AG10803 (cell line): ENCODE results near the gene ZNF667.

Experiments
- DNase-seq: peaks from one replicate; pipeline ENCODE4 v3.0.0; 2010; ENCODE audit warnings: low read depth
- H3K4me3 ChIP-seq: 2 replicates; pipeline ENCODE4 v1.5.1; 2011; ENCODE audit warnings: mild to moderate bottlenecking, low read length, control low read depth
- TF ChIP-seq, protein P1 (sequence below): conservative IDR thresholded peaks from 2 replicates; pipeline ENCODE4 v1.5.1; 2011; ENCODE audit warnings: mild to moderate bottlenecking, low read length, control low read depth, inconsistent platforms

The ZNF667 gene

GRCh38 chr19:56476651-56477428 is at the start of gene ZNF667:
TSS of gene ZNF667 (minus strand) at chr19:56477345. CDS start at chr19:56462370, 14,975 bp downstream.
- peak; percentile 67 for DNase-seq

DNA sequence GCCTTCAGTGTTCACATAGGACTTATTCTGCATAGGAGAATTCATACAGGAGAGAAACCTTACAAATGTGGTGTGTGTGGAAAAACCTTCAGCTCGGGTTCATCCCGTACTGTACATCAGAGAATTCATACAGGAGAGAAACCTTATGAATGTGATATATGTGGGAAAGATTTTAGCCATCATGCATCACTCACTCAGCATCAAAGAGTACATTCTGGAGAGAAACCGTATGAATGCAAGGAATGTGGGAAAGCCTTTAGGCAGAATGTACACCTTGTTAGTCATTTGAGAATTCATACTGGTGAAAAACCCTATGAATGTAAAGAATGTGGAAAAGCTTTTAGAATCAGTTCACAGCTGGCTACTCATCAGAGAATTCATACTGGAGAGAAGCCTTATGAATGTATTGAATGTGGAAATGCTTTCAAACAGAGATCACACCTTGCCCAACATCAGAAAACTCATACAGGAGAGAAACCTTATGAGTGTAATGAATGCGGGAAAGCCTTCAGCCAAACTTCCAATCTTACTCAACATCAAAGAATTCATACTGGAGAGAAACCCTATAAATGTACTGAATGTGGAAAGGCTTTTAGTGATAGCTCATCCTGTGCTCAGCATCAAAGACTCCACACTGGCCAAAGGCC is 48.2 kb upstream of the ZNF667 start:
- TF ChIP-seq, protein P1, sequence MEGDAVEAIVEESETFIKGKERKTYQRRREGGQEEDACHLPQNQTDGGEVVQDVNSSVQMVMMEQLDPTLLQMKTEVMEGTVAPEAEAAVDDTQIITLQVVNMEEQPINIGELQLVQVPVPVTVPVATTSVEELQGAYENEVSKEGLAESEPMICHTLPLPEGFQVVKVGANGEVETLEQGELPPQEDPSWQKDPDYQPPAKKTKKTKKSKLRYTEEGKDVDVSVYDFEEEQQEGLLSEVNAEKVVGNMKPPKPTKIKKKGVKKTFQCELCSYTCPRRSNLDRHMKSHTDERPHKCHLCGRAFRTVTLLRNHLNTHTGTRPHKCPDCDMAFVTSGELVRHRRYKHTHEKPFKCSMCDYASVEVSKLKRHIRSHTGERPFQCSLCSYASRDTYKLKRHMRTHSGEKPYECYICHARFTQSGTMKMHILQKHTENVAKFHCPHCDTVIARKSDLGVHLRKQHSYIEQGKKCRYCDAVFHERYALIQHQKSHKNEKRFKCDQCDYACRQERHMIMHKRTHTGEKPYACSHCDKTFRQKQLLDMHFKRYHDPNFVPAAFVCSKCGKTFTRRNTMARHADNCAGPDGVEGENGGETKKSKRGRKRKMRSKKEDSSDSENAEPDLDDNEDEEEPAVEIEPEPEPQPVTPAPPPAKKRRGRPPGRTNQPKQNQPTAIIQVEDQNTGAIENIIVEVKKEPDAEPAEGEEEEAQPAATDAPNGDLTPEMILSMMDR: no peak
- DNase-seq: no peak
- no peak overlapping the region for H3K4me3 ChIP-seq

More at GRCh38 chr19:56476651-56477428, at the start of gene ZNF667:
- TF ChIP-seq, protein P1: no peak
- peak within 1 kb of the TSS; percentile 91 for H3K4me3 ChIP-seq

DNA sequence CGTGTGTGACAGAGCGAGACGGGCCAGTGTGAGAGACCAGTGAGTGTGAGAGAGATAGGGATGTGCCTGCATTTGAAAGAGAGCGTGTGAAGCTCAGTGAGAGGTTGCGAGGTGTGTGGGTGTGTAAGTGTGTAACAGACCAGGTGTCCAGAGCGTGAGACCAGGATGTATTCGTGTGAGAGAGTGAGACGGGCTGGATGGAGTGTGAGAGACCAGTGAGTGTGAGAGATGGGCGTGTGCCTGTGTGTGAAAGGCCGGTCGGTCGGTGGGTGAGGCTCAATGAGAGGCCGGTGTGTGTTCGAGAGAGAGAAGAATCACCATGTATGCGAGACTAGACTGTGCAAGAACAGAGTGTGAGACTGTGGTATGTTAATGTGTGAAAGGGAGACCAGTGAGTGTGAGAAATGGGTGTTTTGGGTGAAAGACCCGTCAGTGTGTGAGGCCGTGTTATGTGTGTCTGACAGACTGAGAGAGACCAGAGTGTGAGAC is 31.2 kb upstream of the ZNF667 start:
- no peak for DNase-seq

GRCh38 chr19:56507446-56508289 is 30.5 kb upstream of the ZNF667 start, which contains the start of gene ZNF471:
TSS of gene ZNF471 (plus strand) at chr19:56507855. CDS start at chr19:56511572, 3,717 bp downstream.
- peak within 1 kb of the TSS; percentile 89 for H3K4me3 ChIP-seq
- DNase-seq: peak; percentile 98
- TF ChIP-seq, protein P1: no peak

More for the DNA sequence above, 31.2 kb upstream of the ZNF667 start:
- peak overlapping the region; percentile 89 for H3K4me3 ChIP-seq
- TF ChIP-seq, protein P1: no peak

GRCh38 chr19:56504581-56504980 is 27.4 kb upstream of the ZNF667 start:
- DNase-seq: no peak
- TF ChIP-seq, protein P1: no peak
- no peak overlapping the region for H3K4me3 ChIP-seq

DNA sequence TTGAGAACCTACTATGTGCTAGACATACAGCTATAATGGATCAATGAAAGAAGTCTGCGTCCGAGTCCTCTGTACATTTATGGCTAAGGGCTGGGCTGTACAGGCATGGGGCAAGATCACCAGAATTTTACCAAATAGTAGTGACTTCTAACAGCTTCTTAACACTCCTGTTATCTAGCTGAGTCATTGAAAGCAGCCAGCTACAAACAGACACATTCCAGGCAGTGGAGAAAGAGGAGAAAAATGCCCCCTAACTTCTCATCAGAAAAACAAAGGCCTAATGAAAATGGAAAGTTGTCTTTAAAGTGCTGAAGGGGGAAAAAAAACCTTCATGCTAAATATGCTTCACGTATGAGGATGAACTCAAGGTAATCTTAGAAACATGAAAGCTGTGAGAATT is 14.3 kb upstream of the ZNF667 start:
- H3K4me3 ChIP-seq: no peak overlapping the region
- TF ChIP-seq, protein P1: no peak
- no peak for DNase-seq
